Right ventricle myocardium inferior (tissue), 1 donor: Measurements from ENCODE around the gene LSP1. TPM values are rescaled to one million over a fixed set of nuclear protein-coding genes. Genes with fewer than 3 reads are reported as not detected.

ENCODE experiments used
- ATAC-seq: fragments of 200-7000 bp; cut with Tn5 transposase; one replicate; pipeline ENCODE4 v1.9.1; 2020; ENCODE audit warnings: mild to moderate bottlenecking, moderate library complexity
- DNase-seq: peaks from one replicate; pipeline ENCODE4 v3.0.0; 2021; ENCODE audit errors: missing footprints
- intact Hi-C: fragments of 100-400 bp; cut with DNase I; formaldehyde crosslinking; loops from one replicate; pipeline ENCODE4 v1.11.0; 2022
- total RNA-seq: library from RNA; stranded (reverse); fragmentation: NEBNext Ultra II Directional; extraction: Animal tissue kit (Norgen Biotek cat#: 25700); gene quantifications from one replicate; pipeline ENCODE4 v1.2.1, GENCODE V29; 2021
- donor health status: DM: no; HTN: yes; CAD: no; lungs with severe emphysema.

The LSP1 gene
- total RNA-seq, 1 donor from 2014 or later, result 22.5 TPM

GRCh38 chr11:1823376-1824220 lies 29.3 kb upstream of the LSP1 start:
- intact Hi-C loops, result no loop called here
- ATAC-seq (no peak), DNase-seq (no peak)

DNA sequence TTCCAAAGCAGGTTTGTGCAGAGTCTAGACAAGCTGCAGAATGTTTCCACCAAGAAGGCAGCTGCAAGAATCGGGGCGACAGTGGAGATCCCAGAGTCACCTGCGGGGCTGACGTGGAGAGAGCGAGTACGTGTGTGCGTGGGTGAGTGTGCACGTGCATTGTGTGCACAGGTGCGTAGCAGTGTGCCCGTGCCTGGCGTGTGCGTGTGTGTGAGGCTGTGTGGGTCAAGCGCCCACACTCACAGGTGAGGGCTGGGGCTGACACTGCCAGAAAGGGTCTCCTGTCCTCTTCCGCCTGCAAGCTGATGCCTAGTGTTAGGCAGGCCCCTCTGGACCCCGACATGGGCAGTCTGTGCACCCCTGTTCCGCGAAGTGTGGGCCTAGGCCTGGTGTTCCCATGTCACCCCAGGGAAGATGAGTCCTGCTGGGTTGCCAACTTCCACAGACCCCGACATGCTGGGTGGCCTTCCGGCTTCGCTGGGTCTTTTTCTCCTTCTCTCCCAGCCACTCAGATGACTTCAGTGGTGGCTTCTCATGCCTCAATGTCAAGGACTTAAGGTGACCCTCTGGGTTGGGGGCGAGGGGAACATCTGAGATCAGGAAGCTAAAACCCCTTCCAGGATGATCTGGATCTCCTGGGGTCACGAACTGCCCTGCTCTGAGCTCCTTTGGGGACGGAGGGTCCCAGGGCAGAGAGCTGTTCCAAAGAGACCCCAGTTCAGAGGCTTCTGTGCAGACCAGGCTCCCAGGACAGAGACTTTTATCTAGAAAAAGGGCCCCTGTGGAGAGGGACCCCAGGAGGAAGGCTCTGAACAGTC lies 28.5 kb upstream of the LSP1 start:
- DNase-seq (no peak), ATAC-seq (no peak)
- intact Hi-C loops, result no loop called here

- intact Hi-C loops, result no loop called here
- ATAC-seq, result peak; percentile 39
These were observed 27.7 kb upstream of the LSP1 start for GRCh38 chr11:1825039-1825740.

GRCh38 chr11:1825785-1826451 lies 27.0 kb upstream of the LSP1 start:
- ATAC-seq (no peak), DNase-seq (no peak)
- intact Hi-C loops, result no loop called here

More at GRCh38 chr11:1825039-1825740, 27.7 kb upstream of the LSP1 start:
- DNase-seq, result peak; percentile 81

DNA sequence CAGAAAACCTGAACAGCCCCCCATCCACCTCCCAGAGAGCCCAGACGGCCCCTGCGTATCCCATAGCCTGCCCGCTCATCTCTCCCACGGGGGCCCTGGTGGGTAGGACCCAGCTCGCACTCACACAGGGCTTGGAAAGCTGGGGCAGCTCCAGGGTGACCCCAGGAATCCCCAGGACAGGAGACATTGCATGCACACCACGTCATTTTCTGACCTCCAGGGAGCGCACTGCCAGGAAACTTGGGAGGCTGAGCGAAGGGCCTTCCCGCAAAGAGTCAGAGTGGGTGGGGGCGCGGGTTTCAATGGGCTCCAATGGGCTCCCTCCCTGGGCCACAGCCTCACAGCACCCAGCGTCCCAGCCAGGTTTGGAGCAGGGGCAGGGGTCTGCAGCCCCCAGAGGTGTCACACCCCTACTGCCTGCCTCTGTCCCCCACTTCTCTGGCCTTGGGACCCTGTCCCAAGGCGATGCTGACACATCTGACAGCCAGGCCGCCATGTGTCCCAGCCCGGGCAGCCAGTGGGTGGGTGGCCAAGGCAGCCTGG lies 26.3 kb upstream of the LSP1 start:
- DNase-seq, result no peak
- intact Hi-C loops, result no loop called here
- ATAC-seq, result no peak

DNA sequence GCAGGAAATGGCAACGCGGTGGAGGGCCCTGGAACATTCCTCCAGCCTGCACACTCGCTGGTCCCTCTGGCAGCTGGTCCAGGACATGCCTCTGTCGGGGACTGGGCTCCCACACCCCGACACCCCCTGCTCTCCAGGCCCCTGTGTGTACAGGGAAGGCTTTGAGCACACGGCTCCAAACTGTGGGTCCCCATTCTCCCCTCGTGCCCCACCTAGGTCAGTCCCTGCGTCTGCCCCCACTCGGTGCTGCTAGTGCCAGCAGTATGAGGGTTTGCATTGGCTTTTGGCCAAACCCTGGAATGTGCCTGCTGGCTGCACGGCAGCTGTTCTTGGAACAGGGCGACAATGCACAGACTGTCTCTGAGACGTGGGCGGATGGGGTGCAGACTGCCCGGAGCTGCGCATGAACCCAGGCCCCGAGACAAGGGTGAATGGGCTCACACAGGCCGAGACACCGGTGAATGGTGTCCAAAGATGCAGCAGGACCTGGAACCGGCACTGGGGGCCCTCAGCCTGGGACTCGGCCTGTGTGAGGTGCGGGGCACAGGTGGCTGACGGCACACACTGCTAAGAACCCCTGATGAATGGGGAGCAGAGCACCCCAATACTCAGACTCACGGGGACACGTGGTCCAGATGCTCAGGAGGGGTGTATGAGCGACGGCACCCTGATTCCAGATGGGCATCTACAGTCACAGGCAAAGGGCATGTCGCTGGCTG lies 25.6 kb upstream of the LSP1 start:
- intact Hi-C loops, result no loop called here
- ATAC-seq, result peak; percentile 67
- DNase-seq, result no peak

DNA sequence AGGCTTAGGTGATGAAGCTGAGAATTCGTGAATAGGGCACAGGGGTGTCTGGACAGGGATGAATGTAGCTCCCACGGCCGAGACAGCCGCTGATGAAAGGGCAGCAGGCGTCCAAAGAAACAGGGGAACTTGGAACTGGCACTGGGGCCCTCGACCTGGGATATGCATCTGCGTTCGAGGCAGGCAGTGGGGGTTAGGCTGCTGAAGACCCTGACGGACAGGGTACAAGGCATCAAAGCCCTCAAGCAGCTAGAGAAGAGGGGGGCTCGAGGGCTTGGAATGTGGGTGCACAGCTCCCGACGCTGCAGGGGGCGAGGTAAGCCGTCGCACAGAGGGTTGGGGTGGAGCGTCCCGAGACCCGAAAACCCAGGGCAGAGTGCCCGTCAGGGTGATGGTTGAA lies 25.0 kb upstream of the LSP1 start:
- ATAC-seq, result no peak
- DNase-seq, result no peak
- intact Hi-C loops, result no loop called here

GRCh38 chr11:1828542-1828941 lies 24.3 kb upstream of the LSP1 start:
- no peak for ATAC-seq
- DNase-seq, result no peak
- intact Hi-C loops, result no loop called here

GRCh38 chr11:1829039-1829820 lies 23.7 kb upstream of the LSP1 start:
- ATAC-seq (no peak), DNase-seq (peak; percentile 34)
- intact Hi-C loops, result no loop called here

- intact Hi-C loops, result no loop called here
- ATAC-seq (no peak), DNase-seq (peak; percentile 49)
These were observed 22.9 kb upstream of the LSP1 start for GRCh38 chr11:1830004-1830321.

DNA sequence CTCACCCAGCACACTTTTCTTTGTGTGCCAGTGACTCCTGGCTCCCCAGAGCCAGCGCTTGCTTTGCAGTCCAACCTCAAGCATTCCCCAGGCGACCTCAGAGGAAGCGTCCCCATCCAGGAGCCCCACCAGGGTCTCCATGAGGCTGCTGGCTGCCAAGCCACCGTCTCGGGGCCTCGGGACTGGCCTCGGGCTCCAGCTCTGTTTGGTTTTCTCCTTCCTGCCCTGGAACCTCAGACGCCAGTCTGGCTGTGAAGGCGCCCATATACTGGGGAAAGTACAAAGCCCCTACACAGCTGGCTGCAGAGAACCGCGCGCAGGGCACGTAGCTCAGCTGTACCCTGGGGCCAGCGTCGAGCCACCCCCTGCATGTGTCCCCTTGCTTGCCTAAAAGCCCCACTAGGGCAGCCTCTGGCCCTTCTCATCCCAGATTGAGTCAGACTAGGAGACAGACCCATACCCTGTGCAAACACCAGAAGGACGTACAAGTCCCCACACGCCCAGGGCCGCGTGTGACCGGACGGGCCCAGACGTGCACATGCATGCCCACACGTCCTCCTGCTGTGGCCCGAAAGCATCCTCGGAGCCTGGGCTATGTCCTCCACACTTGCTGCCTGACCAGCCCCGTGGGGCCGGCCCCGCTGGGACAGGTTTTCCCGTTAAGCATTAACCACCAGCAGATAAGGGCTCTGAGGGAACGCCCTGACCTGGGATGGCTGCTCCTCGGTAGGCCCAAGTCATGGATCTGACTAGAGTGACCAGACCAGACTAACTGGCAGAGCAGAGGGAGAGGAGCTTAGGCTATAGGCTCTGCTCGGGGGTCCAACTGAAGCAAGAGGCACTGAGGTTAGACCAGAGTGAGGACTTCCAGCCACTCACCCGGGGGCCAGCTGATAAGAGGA lies 22.3 kb upstream of the LSP1 start:
- intact Hi-C loops, result no loop called here
- DNase-seq (peak; percentile 53), ATAC-seq (no peak)

- DNase-seq, result peak; percentile 40
- no peak for ATAC-seq
- intact Hi-C loops, result loop anchor here (1.0 kb wide), 2 partner anchors 138 to 179 kb away; no protein-coding TSS in a partner anchor
These were observed 21.3 kb upstream of the LSP1 start for GRCh38 chr11:1831338-1832210.

- intact Hi-C loops, result loop anchor here (1.0 kb wide), 2 partner anchors 139 to 180 kb away; no protein-coding TSS in a partner anchor
- peak; percentile 83 for DNase-seq
- peak; percentile 80 for ATAC-seq
These were observed 20.5 kb upstream of the LSP1 start for GRCh38 chr11:1832211-1832919.

DNA sequence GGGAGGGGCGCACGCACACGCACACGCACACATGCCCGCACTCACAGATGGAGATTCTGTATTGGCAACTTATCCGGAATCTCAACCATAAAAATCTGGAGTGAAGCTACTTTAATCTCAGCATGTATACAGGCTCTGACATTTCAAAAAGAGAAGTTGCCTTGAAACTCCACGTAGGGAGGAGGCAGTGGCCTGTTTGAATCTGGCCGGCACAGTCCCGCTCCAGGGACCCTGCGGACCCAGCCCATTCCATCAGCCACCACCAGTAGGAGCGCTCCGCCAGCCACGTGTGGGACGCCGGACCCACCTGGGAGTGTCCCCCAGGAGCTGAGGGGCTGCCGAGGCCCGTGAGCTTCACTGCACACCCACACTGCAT lies 20.0 kb upstream of the LSP1 start:
- intact Hi-C loops, result loop anchor here (1.0 kb wide), 2 partner anchors 140 to 181 kb away; no protein-coding TSS in a partner anchor
- no peak for ATAC-seq
- DNase-seq, result no peak
